A549 (cell line): ENCODE results near the gene SV2A. TPM values are rescaled to one million over a fixed set of nuclear protein-coding genes. Genes with fewer than 3 reads are reported as not detected.

ENCODE experiments used
- ATAC-seq, 2 experiments: fragments of 200-7000 bp in 1 of 2; fragments of >200 bp in 1 of 2; cut with Nextera tagmentation in 1 of 2; cut with Tn5 transposase in 1 of 2; 3 replicates each; pipeline versions ENCODE4 v1.8.0 to v1.9.1; 2018 to 2020; ENCODE audit warnings: mild to moderate bottlenecking in 1 of 2, moderate library complexity in 1 of 2
- CTCF ChIA-PET: fragments of 300-600 bp; sonication (Branson Sonifier 250); formaldehyde crosslinking; extraction: SDS; loops from one replicate; lab custom pipeline; 2021; ENCODE audit warnings: antibody characterized with exemption, inconsistent platforms; lab: Yijun Ruan, JAX
- POLR2A ChIA-PET: fragments of 350-600 bp; formaldehyde crosslinking; extraction: SDS; loops from one replicate; lab custom pipeline; 2021; ENCODE audit warnings: antibody characterized with exemption, inconsistent platforms; lab: Yijun Ruan, JAX
- DNase-seq, 2 experiments: peaks; one replicate each; pipeline versions ENCODE4 v3.0.0 to v3.0.0-alpha.2; 2011 to 2016; ENCODE audit warnings: low read depth in 1 of 2, low spot score in 1 of 2
- FAIRE-seq: peaks from 2 replicates; lab custom pipeline; 2011; peaks lifted over from hg19 to GRCh38; lab: Jason Lieb, UNC
- H3K27ac ChIP-seq, 2 experiments: fragments of >200 bp; sonication (Bioruptor Twin); formaldehyde crosslinking; 3 replicates each; pipeline ENCODE4 v1.5.1; 2016 to 2017
- H3K4me1 ChIP-seq: fragments of >200 bp; sonication (Bioruptor Twin); formaldehyde crosslinking; 3 replicates; pipeline ENCODE4 v1.6.1; 2016
- H3K4me2 ChIP-seq: fragments of >200 bp; sonication (Bioruptor Twin); formaldehyde crosslinking; 3 replicates; pipeline ENCODE4 v1.6.1; 2016
- H3K4me3 ChIP-seq: fragments of >200 bp; sonication (Bioruptor Twin); formaldehyde crosslinking; 3 replicates; pipeline ENCODE4 v1.5.1; 2016
- H3K9me3 ChIP-seq: fragments of >200 bp; sonication (Bioruptor Twin); formaldehyde crosslinking; 3 replicates; pipeline ENCODE4 v1.6.1; 2016
- BHLHE40 ChIP-seq: IDR thresholded peaks from 2 replicates; pipeline ENCODE4 v1.6.1; 2012; ENCODE audit warnings: low read depth, low read length, inconsistent platforms
- CHD2 ChIP-seq: fragments of 150-350 bp; IDR thresholded peaks from 2 replicates; pipeline ENCODE4 v1.6.1; 2014; ENCODE audit warnings: low read length; ENCODE audit not compliant: partially characterized antibody
- EHF ChIP-seq: fragments of 250-450 bp; sonication (Bioruptor Pico); IDR thresholded peaks from 2 replicates; pipeline ENCODE4 v1.5.0; 2020; ENCODE audit warnings: mild to moderate bottlenecking
- ESRRA ChIP-seq: fragments of 150-350 bp; IDR thresholded peaks from 2 replicates; pipeline ENCODE4 v1.6.1; 2014; ENCODE audit warnings: mild to moderate bottlenecking, low read length, borderline replicate concordance
- GATA3 ChIP-seq: IDR thresholded peaks from 2 replicates; pipeline ENCODE4 v1.6.1; 2012; ENCODE audit warnings: borderline replicate concordance
- MYC ChIP-seq: IDR thresholded peaks from 2 replicates; pipeline ENCODE4 v1.6.1; 2012; ENCODE audit warnings: mild to moderate bottlenecking, inconsistent platforms, low read length, improper control_type of control experiment, borderline replicate concordance
- NR3C1 ChIP-seq: fragments of >200 bp; sonication (Bioruptor Twin); formaldehyde crosslinking; IDR thresholded peaks from 3 replicates; pipeline ENCODE4 v1.6.1; 2017
- RAD21 ChIP-seq, 2 experiments: fragments of >200 bp in 1 of 2; sonication (Bioruptor Twin) in 1 of 2; formaldehyde crosslinking in 1 of 2; IDR thresholded peaks in 1 of 2; conservative IDR thresholded peaks in 1 of 2; 2 replicates in 1 of 2; 3 replicates in 1 of 2; pipeline ENCODE4 v1.6.1; 2012 to 2018; ENCODE audit warnings: inconsistent platforms in 1 of 2
- RCOR1 ChIP-seq: fragments of 150-350 bp; IDR thresholded peaks from 2 replicates; pipeline ENCODE4 v1.6.1; 2014; ENCODE audit warnings: antibody characterized with exemption, low read length, low read depth
- RFX5 ChIP-seq: fragments of 450-650 bp; IDR thresholded peaks from 2 replicates; pipeline ENCODE4 v1.7.1; 2014; ENCODE audit warnings: antibody characterized with exemption, mild to moderate bottlenecking, moderate library complexity
- ZNF302 ChIP-seq: fragments of 250-450 bp; sonication (Bioruptor Pico); IDR thresholded peaks from 2 replicates; pipeline ENCODE4 v1.9.0; 2021; ENCODE audit warnings: inconsistent platforms, mild to moderate bottlenecking, moderate library complexity
- WGBS: methylation state at CpG from one replicate; pipeline ENCODE4 v1.1.6; 2017; ENCODE audit errors: missing lambda C conversion rate; 5-methylcytosine and 5-hydroxymethylcytosine counted together
- polyA plus RNA-seq, 4 experiments: library from polyadenylated mRNA; depleted of rRNA in 3 of 4; stranded (reverse); fragments of >200 nt; fragmentation: RNase III in 1 of 4; extraction: RNeasy Plus Mini Kit Qiagen cat#74134 plus additional on column Dnase treatment in 1 of 4; gene quantifications; 2 replicates in 3 of 4; 3 replicates in 1 of 4; pipeline ENCODE4 v1.2.3, GENCODE V29; 2011 to 2017
- TF ChIP-seq, protein P1 (sequence below): fragments of >200 bp; sonication (Bioruptor Twin); formaldehyde crosslinking; IDR thresholded peaks from 3 replicates; pipeline ENCODE4 v1.6.1; 2016
- TF ChIP-seq, protein P2 (sequence below): fragments of 150-350 bp; IDR thresholded peaks from 2 replicates; pipeline ENCODE4 v1.6.1; 2014; ENCODE audit warnings: low read depth, mild to moderate bottlenecking, low read length
- TF ChIP-seq, protein P3 (sequence below): fragments of 450-650 bp; IDR thresholded peaks from 2 replicates; pipeline ENCODE4 v1.6.1; 2014; ENCODE audit warnings: antibody characterized with exemption
- TF ChIP-seq, protein P4 (sequence below): IDR thresholded peaks from 2 replicates; pipeline ENCODE4 v1.6.1; 2012
- TF ChIP-seq, protein P5 (sequence below): fragments of >200 bp; sonication (Bioruptor Twin); formaldehyde crosslinking; IDR thresholded peaks from 2 replicates; pipeline ENCODE4 v1.6.1; 2016
- TF ChIP-seq, protein P6 (sequence below): IDR thresholded peaks from 2 replicates; pipeline ENCODE4 v1.6.1; 2012

The SV2A gene
- polyA plus RNA-seq, 2 of the 4 experiments (the other 2 are of a cell fraction), result 0.05 to 0.13 TPM

DNA sequence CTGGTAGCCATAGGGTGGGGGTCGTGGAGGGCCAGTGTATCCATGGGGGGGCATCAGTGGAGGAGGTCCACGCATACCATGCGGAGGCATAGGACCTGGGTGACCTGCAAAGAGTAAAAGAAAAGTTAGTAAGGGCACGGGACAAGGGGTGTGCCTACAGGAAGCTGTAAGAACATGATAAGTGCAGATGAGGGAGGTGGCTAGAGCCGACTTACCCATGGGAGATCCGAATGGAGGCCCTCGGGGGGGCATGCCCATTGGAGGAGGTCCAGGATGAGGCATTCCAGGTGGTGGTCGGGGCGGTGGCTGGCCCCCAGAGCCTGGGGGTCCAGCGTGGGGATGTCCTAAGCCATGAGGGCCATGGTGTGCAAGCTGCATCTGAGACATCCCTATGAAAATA, 6.0 kb upstream of the SV2A start:
- no peak for DNase-seq
- peaks cover 16% of the 10 kb centered on the region for H3K4me1 ChIP-seq
- FAIRE-seq, result no peak
- TF ChIP-seq RFX5, result no peak
- TF ChIP-seq ESRRA, result no peak
- TF ChIP-seq, protein P1, sequence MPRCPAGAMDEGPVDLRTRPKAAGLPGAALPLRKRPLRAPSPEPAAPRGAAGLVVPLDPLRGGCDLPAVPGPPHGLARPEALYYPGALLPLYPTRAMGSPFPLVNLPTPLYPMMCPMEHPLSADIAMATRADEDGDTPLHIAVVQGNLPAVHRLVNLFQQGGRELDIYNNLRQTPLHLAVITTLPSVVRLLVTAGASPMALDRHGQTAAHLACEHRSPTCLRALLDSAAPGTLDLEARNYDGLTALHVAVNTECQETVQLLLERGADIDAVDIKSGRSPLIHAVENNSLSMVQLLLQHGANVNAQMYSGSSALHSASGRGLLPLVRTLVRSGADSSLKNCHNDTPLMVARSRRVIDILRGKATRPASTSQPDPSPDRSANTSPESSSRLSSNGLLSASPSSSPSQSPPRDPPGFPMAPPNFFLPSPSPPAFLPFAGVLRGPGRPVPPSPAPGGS, result no peak
- TF ChIP-seq ZNF302 (CRISPR knock-in tag), result no peak
- TF ChIP-seq, protein P2, sequence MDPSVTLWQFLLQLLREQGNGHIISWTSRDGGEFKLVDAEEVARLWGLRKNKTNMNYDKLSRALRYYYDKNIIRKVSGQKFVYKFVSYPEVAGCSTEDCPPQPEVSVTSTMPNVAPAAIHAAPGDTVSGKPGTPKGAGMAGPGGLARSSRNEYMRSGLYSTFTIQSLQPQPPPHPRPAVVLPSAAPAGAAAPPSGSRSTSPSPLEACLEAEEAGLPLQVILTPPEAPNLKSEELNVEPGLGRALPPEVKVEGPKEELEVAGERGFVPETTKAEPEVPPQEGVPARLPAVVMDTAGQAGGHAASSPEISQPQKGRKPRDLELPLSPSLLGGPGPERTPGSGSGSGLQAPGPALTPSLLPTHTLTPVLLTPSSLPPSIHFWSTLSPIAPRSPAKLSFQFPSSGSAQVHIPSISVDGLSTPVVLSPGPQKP, result no peak
- TF ChIP-seq, protein P3, sequence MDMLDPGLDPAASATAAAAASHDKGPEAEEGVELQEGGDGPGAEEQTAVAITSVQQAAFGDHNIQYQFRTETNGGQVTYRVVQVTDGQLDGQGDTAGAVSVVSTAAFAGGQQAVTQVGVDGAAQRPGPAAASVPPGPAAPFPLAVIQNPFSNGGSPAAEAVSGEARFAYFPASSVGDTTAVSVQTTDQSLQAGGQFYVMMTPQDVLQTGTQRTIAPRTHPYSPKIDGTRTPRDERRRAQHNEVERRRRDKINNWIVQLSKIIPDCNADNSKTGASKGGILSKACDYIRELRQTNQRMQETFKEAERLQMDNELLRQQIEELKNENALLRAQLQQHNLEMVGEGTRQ, result no peak
- TF ChIP-seq, protein P4, sequence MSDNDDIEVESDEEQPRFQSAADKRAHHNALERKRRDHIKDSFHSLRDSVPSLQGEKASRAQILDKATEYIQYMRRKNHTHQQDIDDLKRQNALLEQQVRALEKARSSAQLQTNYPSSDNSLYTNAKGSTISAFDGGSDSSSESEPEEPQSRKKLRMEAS, result no peak
- TF ChIP-seq, protein P5, sequence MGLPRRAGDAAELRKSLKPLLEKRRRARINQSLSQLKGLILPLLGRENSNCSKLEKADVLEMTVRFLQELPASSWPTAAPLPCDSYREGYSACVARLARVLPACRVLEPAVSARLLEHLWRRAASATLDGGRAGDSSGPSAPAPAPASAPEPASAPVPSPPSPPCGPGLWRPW, result no peak
- no peak for TF ChIP-seq BHLHE40
- no peak for TF ChIP-seq RAD21 (conservative IDR thresholded peaks at IDR 0.05 in 1 of 2, IDR thresholded peaks at IDR 0.05 in 1 of 2)
- H3K4me3 ChIP-seq, result no peak overlapping the region
- ATAC-seq, result no peak
- H3K4me2 ChIP-seq, result no peak overlapping the region
- no peak overlapping the region for H3K27ac ChIP-seq
- POLR2A ChIA-PET, result interaction anchor here (0.6 kb wide), 1 partner anchor 36 kb away, joined by 4 read pairs; no protein-coding TSS in a partner anchor
- CTCF ChIA-PET, result interaction anchor here (0.7 to 1.2 kb wide), 4 partner anchors 8 to 35 kb away, joined by 3 to 4 read pairs (median 3); no protein-coding TSS in a partner anchor
- 87% methylated on average over 10 of the region's 10 CpGs for WGBS
- H3K9me3 ChIP-seq, result no peaks in the 10 kb centered on the region

DNA sequence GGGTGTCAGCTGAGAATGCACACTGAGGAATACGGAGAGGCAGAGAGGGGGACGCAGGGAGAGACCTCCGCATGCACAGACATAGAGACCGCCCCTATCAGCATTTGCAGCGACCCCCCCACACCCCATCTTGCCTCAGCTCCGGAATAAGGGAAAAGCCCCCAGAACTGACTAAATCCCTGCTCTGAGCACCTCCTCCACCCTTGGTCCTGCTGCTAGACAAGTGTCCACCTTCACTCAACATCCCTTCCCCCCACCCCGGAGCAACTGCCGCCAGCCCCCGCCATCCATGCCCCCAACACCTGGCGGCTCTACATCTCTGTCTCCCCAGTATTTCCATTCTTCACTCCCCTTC, 769 bp downstream of the SV2A start:
- TF ChIP-seq, protein P4, result no peak
- TF ChIP-seq, protein P3, result no peak
- no peak for TF ChIP-seq RCOR1
- TF ChIP-seq MYC, result no peak
- TF ChIP-seq RAD21 (conservative IDR thresholded peaks at IDR 0.05 in 1 of 2, IDR thresholded peaks at IDR 0.05 in 1 of 2), result no peak
- TF ChIP-seq, protein P6, sequence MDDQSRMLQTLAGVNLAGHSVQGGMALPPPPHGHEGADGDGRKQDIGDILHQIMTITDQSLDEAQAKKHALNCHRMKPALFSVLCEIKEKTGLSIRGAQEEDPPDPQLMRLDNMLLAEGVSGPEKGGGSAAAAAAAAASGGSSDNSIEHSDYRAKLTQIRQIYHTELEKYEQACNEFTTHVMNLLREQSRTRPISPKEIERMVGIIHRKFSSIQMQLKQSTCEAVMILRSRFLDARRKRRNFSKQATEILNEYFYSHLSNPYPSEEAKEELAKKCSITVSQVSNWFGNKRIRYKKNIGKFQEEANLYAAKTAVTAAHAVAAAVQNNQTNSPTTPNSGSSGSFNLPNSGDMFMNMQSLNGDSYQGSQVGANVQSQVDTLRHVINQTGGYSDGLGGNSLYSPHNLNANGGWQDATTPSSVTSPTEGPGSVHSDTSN, result no peak
- no peak for TF ChIP-seq GATA3
- TF ChIP-seq, protein P2, result no peak
- no peak for TF ChIP-seq CHD2
- no peak for TF ChIP-seq EHF (CRISPR knock-in tag)
- TF ChIP-seq NR3C1, result no peak
- TF ChIP-seq, all 56 proteins: peak for 0
- H3K4me1 ChIP-seq, result no peaks in the 10 kb centered on the region
- POLR2A ChIA-PET, result no interaction called here
- CTCF ChIA-PET, result interaction anchor here (0.9 kb wide), 1 partner anchor 29 kb away, joined by 3 read pairs; a partner anchor contains a TSS
- FAIRE-seq (no peak), ATAC-seq (no peak), DNase-seq (no peak)
- 48% methylated on average over 9 of the region's 10 CpGs for WGBS
- H3K9me3 ChIP-seq, result no peaks in the 10 kb centered on the region
- H3K27ac ChIP-seq, result no peak overlapping the region
- H3K4me2 ChIP-seq, result no peak overlapping the region
- no peak overlapping the region for H3K4me3 ChIP-seq
